ENCODE results near the gene SLC8A3. TPM values are rescaled to one million over a fixed set of nuclear protein-coding genes. Genes with fewer than 3 reads are reported as not detected.

The SLC8A3 gene
- total and polyA plus RNA-seq, 2 of the 13 experiments (the other 11 are each of a cell fraction or from before 2014, with no cell fraction given): 0.01 to 0.02 TPM

- Histone ChIP-seq H3K36me3 (replicated peaks in 1 of 2; ENCODE audit: control insufficient read depth in 1 of 2, insufficient read depth in 2 of 2, low read length in 2 of 2) (no peaks in the 10 kb centered on the region), H3K79me2 (ENCODE audit: insufficient read depth, low read length) (no peaks in the 10 kb centered on the region), H3K4me3 (replicated peaks in 1 of 3; ENCODE audit: insufficient read depth in 1 of 3, low read depth in 2 of 3, low read length in 3 of 3) (no peak overlapping the region), H3K9me3 (ENCODE audit: low read length) (no peaks in the 10 kb centered on the region), H3K9ac (ENCODE audit: insufficient read depth, low read depth, low read length) (no peak overlapping the region), H3K4me1 (ENCODE audit: insufficient read depth, low read length) (no peaks in the 10 kb centered on the region), H4K20me1 (ENCODE audit: insufficient read depth, low read length) (no peaks in the 10 kb centered on the region), H2AFZ (ENCODE audit: low read length) (no peak overlapping the region), H3K27me3 (ENCODE audit: control insufficient read depth in 1 of 2, insufficient read depth in 2 of 2, low read length in 2 of 2) (peaks cover 2 to 39% of the 10 kb centered on the region in 2 experiments; a peak in 4 of 5 replicates), H3K27ac (ENCODE audit: extremely low read length, insufficient read depth, low read length) (no peak overlapping the region), H3K4me2 (ENCODE audit: low read depth, low read length) (no peak overlapping the region)
- ChIA-PET POLR2A (no interaction called here), CTCF (ENCODE audit: low intra/inter-chr PET ratio, low total read pairs) (no interaction called here)
- TF ChIP-seq REPIN1 (CRISPR knock-in tag; IDR thresholded peaks at IDR 0.05; ENCODE audit: borderline replicate concordance, low read depth) (no peak), ZNF768 (CRISPR knock-in tag; IDR thresholded peaks at IDR 0.05) (no peak), PHF8 (CRISPR knock-in tag; IDR thresholded peaks at IDR 0.05) (no peak), HDAC1 (CRISPR knock-in tag; IDR thresholded peaks at IDR 0.05) (no peak), HOXA9 (CRISPR knock-in tag; IDR thresholded peaks at IDR 0.05; ENCODE audit: borderline replicate concordance) (no peak), PRPF4 (IDR thresholded peaks at IDR 0.05; ENCODE audit: low read depth, low read length, poor library complexity, severe bottlenecking) (no peak), ZFY (CRISPR knock-in tag; IDR thresholded peaks at IDR 0.05) (no peak), SOX5 (CRISPR knock-in tag; IDR thresholded peaks at IDR 0.05; ENCODE audit: borderline replicate concordance) (no peak), SYNCRIP (IDR thresholded peaks at IDR 0.05; ENCODE audit: insufficient read depth, low read depth, low read length) (no peak), KLF9 (CRISPR knock-in tag; IDR thresholded peaks at IDR 0.05; ENCODE audit: low read depth) (no peak), ZNF543 (CRISPR knock-in tag; IDR thresholded peaks at IDR 0.05) (no peak), POLR2G (IDR thresholded peaks at IDR 0.05; ENCODE audit: low read depth, low read length) (no peak), HNRNPLL (IDR thresholded peaks at IDR 0.05; ENCODE audit: low read depth, low read length, poor library complexity, severe bottlenecking) (no peak), ZNF274 (CRISPR knock-in tag; IDR thresholded peaks at IDR 0.05) (no peak), ZNF773 (CRISPR knock-in tag; IDR thresholded peaks at IDR 0.05; ENCODE audit: borderline replicate concordance) (no peak), NFKB2 (CRISPR knock-in tag; IDR thresholded peaks at IDR 0.05; ENCODE audit: borderline replicate concordance) (no peak), AKNA (CRISPR knock-in tag; IDR thresholded peaks at IDR 0.05; ENCODE audit: borderline replicate concordance) (no peak), PRMT3 (CRISPR knock-in tag; IDR thresholded peaks at IDR 0.05; ENCODE audit: borderline replicate concordance, low read depth) (no peak)
- DNase-seq (ENCODE audit: low spot score) (no peak), ATAC-seq (no peak), FAIRE-seq (no peak)
- 25% methylated on average over 4 of the region's 4 CpGs for WGBS (ENCODE audit: low lambda C conversion rate)
- intact Hi-C loops (cut with micrococcal nuclease; ENCODE audit: unreplicated experiment) (no loop called here), in situ Hi-C loops (cut with HindIII; ENCODE audit: extremely low pct_ligation_motif_present, low pct_unique_long_range_greater_than_20kb) (no loop called here)
- BruUV-seq (replicated peaks): no TSS peak
Observed at GRCh38 chr14:70168406-70168805, 20.3 kb downstream of the SLC8A3 start.
